T-helper 2 cell (primary cell): ENCODE data around the gene CCDC71.

ENCODE experiments used
- DNase-seq, 5 experiments: peaks; one replicate each; pipeline versions ENCODE4 v3.0.0 to v3.0.0-alpha.2; 2012 to 2022

CCDC71 gene

DNA sequence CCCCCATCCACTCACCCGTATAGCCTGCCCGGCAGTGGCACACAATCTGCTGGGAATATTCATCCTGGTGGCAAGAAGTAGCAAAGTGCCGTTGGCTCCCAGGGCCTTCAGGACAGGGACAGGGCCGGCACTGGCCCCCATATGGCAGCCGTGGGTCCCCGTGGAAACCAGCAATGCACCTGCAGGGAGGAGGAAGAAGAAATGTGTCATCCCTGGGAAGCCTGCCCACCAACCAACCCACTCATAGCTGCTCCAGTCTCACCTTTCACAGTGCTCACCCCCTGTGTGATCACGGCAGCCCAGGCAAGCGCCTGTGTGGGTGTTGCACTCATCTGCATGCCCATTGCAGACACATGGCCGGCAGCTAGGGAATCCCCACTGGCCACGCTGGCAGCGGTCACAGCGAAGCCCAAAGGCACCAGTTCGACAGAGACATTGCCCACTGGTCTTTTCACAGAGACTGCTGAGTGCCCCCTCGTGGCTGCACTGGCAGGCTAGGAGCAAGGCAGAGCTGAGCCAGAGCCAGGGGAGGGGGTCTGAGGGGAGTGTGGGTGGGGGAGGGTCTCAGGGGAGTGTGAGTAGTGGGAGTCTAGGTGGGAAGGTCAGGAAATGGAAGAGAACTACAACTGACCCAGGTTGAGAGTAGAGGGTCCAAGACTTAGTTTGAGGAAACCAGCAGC is 41.0 kb downstream of the CCDC71 start:
- DNase-seq = no peak

GRCh38 chr3:49124203-49124602 is 41.9 kb downstream of the CCDC71 start:
- DNase-seq = no peak

DNA sequence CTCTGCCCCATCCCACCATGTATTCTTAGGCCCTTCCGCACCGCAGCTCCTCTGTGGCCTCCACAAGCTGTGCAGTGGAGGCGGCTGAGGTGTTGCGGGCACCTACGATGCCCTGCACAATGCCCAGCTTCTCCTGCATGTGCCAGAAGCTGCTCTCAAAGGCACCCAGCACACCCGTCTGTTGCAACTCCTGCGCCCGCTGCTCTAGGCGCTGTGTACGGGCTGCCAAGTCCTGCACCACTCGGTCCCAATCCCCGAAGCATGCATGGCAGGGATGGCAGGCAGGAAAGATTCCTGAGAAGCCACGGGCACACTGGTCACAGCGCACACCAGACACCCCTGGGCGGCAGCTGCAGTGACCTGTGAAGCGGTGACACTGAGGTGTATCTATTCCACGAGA is 42.4 kb downstream of the CCDC71 start:
- DNase-seq = no peak

GRCh38 chr3:49122886-49123545 is 43.1 kb downstream of the CCDC71 start:
- DNase-seq = no peak

DNA sequence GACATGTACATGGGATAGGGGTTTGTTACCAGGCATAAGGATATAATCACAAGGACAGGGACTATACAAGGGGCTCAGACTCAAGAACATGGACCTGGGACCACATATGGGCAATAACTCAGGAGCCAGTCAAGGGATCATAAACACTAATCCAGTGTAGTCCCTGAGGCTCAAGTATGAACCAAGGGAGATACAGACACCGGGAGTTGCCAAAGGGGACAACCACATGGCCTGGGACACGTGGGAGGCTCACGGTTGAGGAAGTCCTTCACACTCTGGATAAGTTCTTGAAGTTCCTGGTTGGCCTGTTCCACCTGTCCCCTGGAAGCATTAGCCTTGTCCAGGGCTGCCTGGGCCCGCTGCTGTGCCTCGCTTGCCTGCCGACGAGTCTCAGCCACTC is 43.7 kb downstream of the CCDC71 start:
- DNase-seq = no peak

DNA sequence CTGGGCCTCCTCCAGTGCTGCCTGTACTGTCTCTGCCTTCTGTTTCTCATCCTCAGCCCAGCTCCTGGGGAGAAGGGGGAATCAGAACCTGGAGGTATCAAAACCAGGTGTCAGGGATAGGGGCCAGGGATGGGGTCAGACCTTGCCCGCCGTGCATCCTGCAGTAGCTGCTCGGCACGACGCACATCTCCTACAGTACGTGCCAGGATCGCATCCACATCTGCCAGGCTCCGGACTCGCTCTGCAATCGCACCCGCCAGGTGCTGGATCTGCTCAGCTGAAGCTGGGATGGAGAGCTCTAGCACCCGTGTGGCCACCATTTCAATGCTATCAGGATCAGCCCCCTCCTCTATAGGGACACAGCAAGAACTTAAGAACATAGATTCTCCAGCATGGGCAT is 44.1 kb downstream of the CCDC71 start:
- DNase-seq = no peak

DNA sequence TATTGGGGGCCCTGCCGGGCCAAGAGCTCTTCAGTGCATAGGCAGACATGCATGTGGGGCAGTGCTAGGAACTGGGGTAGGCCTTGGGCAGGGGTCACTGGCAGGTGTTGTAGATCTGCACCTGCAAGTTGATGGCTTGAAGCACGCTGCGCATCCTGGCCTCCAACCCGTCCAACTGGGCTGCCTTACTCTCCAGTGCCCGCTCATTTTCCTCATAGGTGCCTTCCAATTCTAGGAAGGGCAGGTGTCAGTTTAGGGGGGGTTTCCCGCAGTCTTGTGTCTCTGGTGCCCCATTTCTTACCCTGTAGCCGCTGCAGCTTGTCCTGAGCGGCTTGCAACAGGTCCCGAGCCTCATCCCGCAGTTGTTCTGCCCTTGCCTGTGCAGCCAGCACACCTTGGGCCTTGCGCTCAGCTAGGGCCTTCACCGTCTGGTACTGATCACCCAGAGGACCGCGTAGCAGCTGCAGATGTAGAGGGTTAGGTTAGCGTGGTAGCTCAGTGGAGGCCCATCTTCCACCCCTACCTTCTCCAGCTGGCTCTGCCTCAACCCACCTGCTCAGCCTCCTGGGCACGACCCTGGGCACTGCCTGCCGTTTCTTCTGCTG is 44.9 kb downstream of the CCDC71 start:
- no peak for DNase-seq

DNA sequence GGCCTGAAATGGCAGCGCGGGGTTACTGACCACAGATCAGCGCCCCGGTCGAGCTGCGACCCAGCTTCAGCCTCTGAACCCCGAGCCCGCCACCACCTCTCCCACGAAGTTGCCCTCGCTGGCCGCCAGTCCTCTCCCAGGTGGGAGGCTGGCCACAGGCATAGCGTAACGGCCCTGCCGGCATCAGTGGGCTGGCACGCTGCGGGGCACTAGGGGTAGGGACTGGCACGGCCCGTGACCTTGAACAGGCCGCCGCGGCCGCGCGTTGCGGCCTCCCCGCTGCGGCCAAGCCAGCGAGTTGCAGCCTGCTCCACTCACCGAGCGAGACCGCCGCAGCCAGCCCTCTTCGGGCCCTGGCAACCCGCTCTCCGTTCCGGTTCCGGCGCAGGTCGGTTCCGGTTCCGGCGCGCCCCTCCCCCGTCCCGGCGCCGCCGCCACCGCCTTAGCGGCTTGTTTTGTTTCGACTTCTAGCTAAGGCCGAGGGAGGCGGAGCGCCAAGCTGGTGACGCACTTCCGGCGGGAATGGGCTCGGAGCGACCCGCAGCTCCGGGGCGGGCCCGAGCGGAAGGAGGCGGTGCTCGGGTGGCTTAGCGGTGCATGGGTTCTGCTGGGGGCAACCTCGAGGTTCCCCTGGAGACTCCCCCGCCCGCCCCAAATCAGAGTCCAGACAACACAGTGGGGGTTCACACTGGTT is 45.5 kb downstream of the CCDC71 start, which contains the start of gene USP19:
Gene USP19, minus strand, starts transcription at position 386 of the 694 bp plus-strand sequence. CDS start 1,678 bp downstream, outside the sequence.
- DNase-seq = peak; percentile 88 to 98 (median 93)

- peak in 1 of 5 experiments; percentile 40 for DNase-seq
Measured at GRCh38 chr3:49120096-49120437, 46.1 kb downstream of the CCDC71 start.

- DNase-seq = no peak
Measured at GRCh38 chr3:49119439-49119838, 46.7 kb downstream of the CCDC71 start.

DNA sequence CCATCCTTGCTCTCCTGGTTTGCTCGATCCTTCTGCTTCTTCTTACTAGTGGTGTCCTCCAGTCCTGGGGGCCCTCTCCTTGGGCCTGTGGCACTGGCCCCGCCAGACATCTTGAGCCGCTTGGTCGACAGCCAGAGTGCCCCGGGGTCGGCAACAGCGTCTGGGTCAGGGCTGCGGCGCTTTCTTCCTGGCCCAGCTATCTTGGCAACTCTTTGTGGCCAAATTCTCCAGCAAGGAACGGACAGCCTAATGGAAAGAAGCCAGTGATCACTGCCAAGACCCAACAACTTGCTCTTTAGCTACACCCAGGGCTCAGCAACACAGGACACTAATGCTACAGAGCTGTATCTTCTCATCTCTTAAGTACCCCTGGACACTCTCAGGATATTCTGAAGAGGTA is 47.1 kb downstream of the CCDC71 start:
- no peak for DNase-seq
